HFF-Myc (cell line): ENCODE data around the gene TSSC4.

Experiments used
- DNase-seq: peaks from one replicate; pipeline ENCODE4 v3.0.0-alpha.2; 2011; ENCODE audit warnings: low read depth; ENCODE audit errors: extremely low read depth
- H3K4me3 ChIP-seq: replicated peaks from 2 replicates; pipeline ENCODE4 v1.5.1; 2011; ENCODE audit warnings: low read depth, mild to moderate bottlenecking, control low read depth, low read length
- CTCF ChIP-seq: IDR thresholded peaks from 2 replicates; pipeline ENCODE4 v1.5.1; 2012; ENCODE audit warnings: mild to moderate bottlenecking, low read depth, low read length, control low read depth; ENCODE audit errors: missing control alignments

TSSC4 gene

GRCh38 chr11:2369320-2369719 lies 31.2 kb upstream of the TSSC4 start:
- no peak overlapping the region for H3K4me3 ChIP-seq
- no peak for TF ChIP-seq CTCF
- no peak for DNase-seq

GRCh38 chr11:2369896-2370295 lies 30.7 kb upstream of the TSSC4 start:
- no peak for TF ChIP-seq CTCF
- DNase-seq = no peak
- no peak overlapping the region for H3K4me3 ChIP-seq

GRCh38 chr11:2374456-2375201 lies 25.9 kb upstream of the TSSC4 start:
- no peak overlapping the region for H3K4me3 ChIP-seq
- no peak for TF ChIP-seq CTCF

GRCh38 chr11:2375341-2375853 lies 25.2 kb upstream of the TSSC4 start:
- DNase-seq = no peak
- no peak overlapping the region for H3K4me3 ChIP-seq
- no peak for TF ChIP-seq CTCF

More at GRCh38 chr11:2374456-2375201, 25.9 kb upstream of the TSSC4 start:
- no peak for DNase-seq

GRCh38 chr11:2375964-2376551 lies 24.5 kb upstream of the TSSC4 start:
- no peak for TF ChIP-seq CTCF
- H3K4me3 ChIP-seq = no peak overlapping the region
- no peak for DNase-seq

- TF ChIP-seq CTCF = no peak
- no peak for DNase-seq
- peak within 1 kb of the TSS; percentile 98 for H3K4me3 ChIP-seq
Observed at GRCh38 chr11:2376751-2377451, 23.6 kb upstream of the TSSC4 start, which contains the start of gene CD81. TSS of gene CD81 (plus strand) at chr11:2377310. CDS start at chr11:2377550, 240 bp downstream.
